ENCODE data around the gene USP31. TPM values are rescaled to one million over a fixed set of nuclear protein-coding genes. Genes with fewer than 3 reads are reported as not detected.
"Not testable (repeated sequence)": the region's sequence is repeated elsewhere in the genome, so short reads cannot be mapped to it uniquely, and the experiment has no call there.

USP31 gene
- total RNA-seq, 4 donors from 2014 or later = 10.0 to 18.2 (median 13.2) TPM

GRCh38 chr16:23147666-23148065 is 1.6 kb downstream of the USP31 start:
- Histone ChIP-seq H3K9me3 (no peaks in the 10 kb centered on the region), H3K4me1 (peaks cover 12 to 25% of the 10 kb centered on the region in 2 donors), H3K27me3 (no peaks in the 10 kb centered on the region), H3K36me3 (no peaks in the 10 kb centered on the region), H3K4me3 (replicated peaks in 1 of 3) (no peak overlapping the region), H3K27ac (peak overlapping the region in 1 of 3 donors; percentile 40)
- no peak for DNase-seq
- TF ChIP-seq POLR2A (IDR thresholded peaks at IDR 0.05) (no peak), CTCF (IDR thresholded peaks at IDR 0.05) (no peak)
- intact Hi-C loops (cut with DNase I) = no loop called here
- WGBS, 2 donors = 90% methylated on average over 4 of the region's 4 CpGs

- H3K27me3 ChIP-seq = no peaks in the 10 kb centered on the region
- 76 to 88% methylated on average over 17 of the region's 17 CpGs for WGBS, 2 donors
- peaks cover 12 to 25% of the 10 kb centered on the region in 2 donors for H3K4me1 ChIP-seq
- H3K9me3 ChIP-seq = no peaks in the 10 kb centered on the region
- TF ChIP-seq CTCF (IDR thresholded peaks at IDR 0.05) (no peak), POLR2A (IDR thresholded peaks at IDR 0.05) (no peak)
- intact Hi-C loops (cut with DNase I) = no loop called here
- H3K36me3 ChIP-seq = no peaks in the 10 kb centered on the region
- DNase-seq = no peak
- no peak overlapping the region for H3K4me3 ChIP-seq (replicated peaks in 1 of 3)
- H3K27ac ChIP-seq = peak overlapping the region in 1 of 3 donors; percentile 40
Observed at GRCh38 chr16:23146877-23147601, 2.2 kb downstream of the USP31 start.

- TF ChIP-seq POLR2A (IDR thresholded peaks at IDR 0.05) = no peak
- TF ChIP-seq CTCF (IDR thresholded peaks at IDR 0.05) = no peak
- peak in 1 of 2 donors; percentile 22 for DNase-seq
- Histone ChIP-seq H3K27me3 (no peaks in the 10 kb centered on the region), H3K9me3 (no peaks in the 10 kb centered on the region), H3K4me1 (peaks cover 12 to 25% of the 10 kb centered on the region in 2 donors), H3K4me3 (replicated peaks in 1 of 3) (no peak overlapping the region), H3K27ac (peak overlapping the region in 1 of 3 donors; percentile 2), H3K36me3 (no peaks in the 10 kb centered on the region)
- 13 to 62% methylated on average over 3 of the region's 3 CpGs for WGBS, 2 donors
- intact Hi-C loops (cut with DNase I) = no loop called here
Observed at GRCh38 chr16:23145608-23146007, 3.6 kb downstream of the USP31 start.

GRCh38 chr16:23145186-23145585 is 4.1 kb downstream of the USP31 start:
- H3K27me3 ChIP-seq = no peaks in the 10 kb centered on the region
- intact Hi-C loops (cut with DNase I) = no loop called here
- peak overlapping the region in 2 of 3 donors; percentile 2 to 36 for H3K27ac ChIP-seq
- TF ChIP-seq CTCF (IDR thresholded peaks at IDR 0.05) (no peak), POLR2A (IDR thresholded peaks at IDR 0.05) (no peak)
- 46 to 69% methylated on average over 6 of the region's 6 CpGs for WGBS, 2 donors
- peak; percentile 23 to 61 for DNase-seq
- no peak overlapping the region for H3K4me3 ChIP-seq (replicated peaks in 1 of 3)
- H3K9me3 ChIP-seq = no peaks in the 10 kb centered on the region
- peaks cover 12 to 25% of the 10 kb centered on the region in 2 donors for H3K4me1 ChIP-seq
- H3K36me3 ChIP-seq = no peaks in the 10 kb centered on the region

GRCh38 chr16:23144393-23144792 is 4.9 kb downstream of the USP31 start:
- intact Hi-C loops (cut with DNase I); H3K36me3 ChIP-seq; H3K27ac ChIP-seq; DNase-seq; H3K9me3 ChIP-seq; H3K27me3 ChIP-seq; H3K4me3 ChIP-seq (replicated peaks in 1 of 3): not testable (repeated sequence)
- peaks cover 12 to 25% of the 10 kb centered on the region in 2 donors for H3K4me1 ChIP-seq
- WGBS, 2 donors = 96% methylated on average over 9 of the region's 9 CpGs

Data from thyroid gland (tissue), 4 donors.